DMS53 (cell line): ENCODE measurements around the gene PLXDC1.
"Not testable (repeated sequence)": the region's sequence is repeated elsewhere in the genome, so short reads cannot be mapped to it uniquely, and the experiment has no call there.

Source experiments
- DNase-seq: peaks from one replicate; lab custom pipeline; 2025; lab: John Stamatoyannopoulos, UW

PLXDC1 gene

GRCh38 chr17:39155654-39156053 is 4.2 kb upstream of the PLXDC1 start:
- DNase-seq = no peak

DNA sequence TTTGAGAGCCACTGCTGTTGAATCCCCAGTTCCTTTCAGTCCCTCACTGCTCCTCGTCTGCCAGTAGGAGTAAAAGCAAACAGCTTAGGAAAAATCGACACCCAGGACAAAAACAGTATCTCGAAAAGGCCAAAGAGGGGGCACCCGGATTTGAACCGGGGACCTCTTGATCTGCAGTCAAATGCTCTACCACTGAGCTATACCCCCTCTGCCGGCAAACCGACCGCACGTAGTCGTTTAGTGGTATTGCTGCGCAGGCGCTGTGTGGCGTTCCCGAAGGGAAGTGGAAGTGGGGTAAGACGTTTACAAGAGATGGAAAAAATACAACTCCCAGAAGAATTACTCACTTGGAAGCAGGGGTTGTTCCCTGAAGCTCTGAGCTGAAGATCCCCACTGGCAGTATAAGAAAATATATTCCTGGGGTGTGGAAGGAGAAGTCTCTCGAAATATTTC is 2.2 kb upstream of the PLXDC1 start:
- DNase-seq = peak; percentile 93

GRCh38 chr17:39151943-39152818 is 744 bp upstream of the PLXDC1 start:
- DNase-seq = peak; percentile 78

GRCh38 chr17:39150795-39151149 is 665 bp downstream of the PLXDC1 start:
- DNase-seq = no peak

GRCh38 chr17:39150104-39150634 is 1.3 kb downstream of the PLXDC1 start:
- DNase-seq = no peak

- no peak for DNase-seq
These were observed 3.9 kb downstream of the PLXDC1 start for GRCh38 chr17:39147221-39148185.

DNA sequence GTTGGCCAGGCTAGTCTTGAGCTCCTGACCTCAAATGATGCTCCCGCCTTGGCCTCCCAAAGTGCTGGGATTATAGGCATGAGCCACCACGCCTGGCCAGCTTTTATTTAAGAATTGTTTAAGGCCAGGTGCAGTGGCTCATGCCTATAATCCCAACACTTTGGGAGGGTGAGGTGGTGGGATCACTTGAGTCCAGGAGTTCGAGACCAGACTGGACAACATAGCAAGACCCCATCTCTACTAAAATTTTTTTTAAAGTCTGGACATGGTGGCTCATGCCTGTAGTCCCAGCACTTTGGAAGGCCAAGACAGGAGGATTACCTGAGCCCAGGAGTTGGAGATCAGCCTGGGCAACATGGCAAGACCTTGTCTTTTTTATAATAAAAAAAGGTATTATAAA is 5.2 kb downstream of the PLXDC1 start:
- DNase-seq = no peak

DNA sequence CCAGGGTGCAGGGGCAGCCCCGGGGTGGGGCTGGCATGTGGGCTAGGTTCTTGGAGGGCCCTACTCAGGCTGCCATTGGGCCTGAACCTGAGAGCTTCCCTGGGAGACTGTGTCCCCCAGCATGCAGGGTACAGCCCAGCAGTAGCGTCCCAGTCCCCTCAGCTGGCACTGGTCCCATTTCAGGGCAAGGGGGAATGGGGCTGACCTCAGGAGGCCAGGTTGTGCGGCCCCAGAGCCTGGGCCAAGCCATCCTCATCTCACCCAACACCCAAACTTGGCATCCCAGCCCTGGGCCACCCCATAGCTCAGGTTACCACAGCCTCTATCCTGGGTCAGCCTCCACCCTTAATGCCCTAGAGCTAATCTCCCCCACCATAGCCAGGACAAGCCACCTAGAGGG is 6.3 kb downstream of the PLXDC1 start:
- DNase-seq = no peak

GRCh38 chr17:39144416-39144840 is 7.0 kb downstream of the PLXDC1 start:
- peak; percentile 91 for DNase-seq

DNA sequence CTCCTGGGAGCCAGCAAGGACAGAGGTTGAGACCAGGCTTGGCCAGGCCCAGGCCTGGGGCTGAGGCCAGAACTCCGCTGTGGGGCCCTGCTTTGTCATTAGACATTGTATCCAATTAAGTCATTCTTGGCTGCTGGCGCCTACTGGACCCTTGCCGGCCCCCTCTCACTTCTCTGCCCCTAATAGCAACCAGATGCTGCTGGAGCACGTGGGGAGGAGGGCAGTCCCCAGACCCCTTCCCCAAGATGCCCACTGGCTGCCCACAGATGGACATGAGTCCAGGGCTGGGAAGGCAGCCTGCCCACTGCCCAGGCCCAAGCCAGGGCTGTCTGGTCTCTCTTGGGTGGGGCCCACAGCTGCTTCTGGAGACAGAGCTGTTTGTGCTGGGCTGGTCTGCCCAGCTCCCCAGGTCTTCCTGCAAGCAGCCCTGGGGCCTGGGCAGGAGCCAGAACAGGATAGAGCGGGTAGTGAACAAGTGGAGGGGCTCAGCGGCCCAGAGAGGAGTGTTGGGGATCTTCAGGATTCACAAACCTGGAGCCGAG is 7.8 kb downstream of the PLXDC1 start:
- no peak for DNase-seq

DNA sequence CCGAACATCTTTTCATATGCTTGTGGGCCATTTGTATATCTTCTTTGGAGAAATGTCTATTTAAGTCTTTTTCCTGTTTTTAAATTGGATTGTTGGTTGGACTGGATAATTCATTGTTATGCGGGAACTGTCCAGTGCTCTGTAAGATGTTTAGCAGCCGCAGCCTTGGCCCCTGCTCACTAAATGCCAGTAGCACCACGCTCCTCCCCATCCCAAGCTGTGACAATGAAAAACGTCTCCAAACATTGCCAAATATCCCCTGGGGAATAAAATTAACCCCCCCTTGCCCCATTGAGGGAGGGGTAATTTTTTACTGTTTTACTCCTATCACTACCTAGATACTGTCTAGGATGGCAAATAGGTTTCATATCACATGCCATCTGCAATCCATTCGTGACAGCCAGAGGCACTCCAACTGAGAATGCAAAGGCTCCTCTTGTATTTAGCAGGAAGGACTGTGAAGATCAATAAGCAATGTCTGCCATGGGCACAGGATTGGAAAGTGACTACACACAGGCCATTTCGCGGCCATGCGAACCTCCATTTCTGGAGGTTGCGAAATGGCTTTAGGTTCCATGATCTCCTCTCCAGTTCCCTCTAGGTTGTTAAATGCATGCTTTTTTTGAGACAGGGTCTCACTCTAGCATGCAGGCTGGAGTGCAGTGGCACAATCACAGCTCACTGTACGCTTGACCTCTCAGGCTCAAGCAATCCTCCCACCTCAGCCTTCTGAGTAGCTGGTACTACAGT is 9.3 kb downstream of the PLXDC1 start:
- no peak for DNase-seq

GRCh38 chr17:39141294-39141693 is 10.1 kb downstream of the PLXDC1 start:
- no peak for DNase-seq

GRCh38 chr17:39139561-39139960 is 11.9 kb downstream of the PLXDC1 start:
- DNase-seq = no peak

DNA sequence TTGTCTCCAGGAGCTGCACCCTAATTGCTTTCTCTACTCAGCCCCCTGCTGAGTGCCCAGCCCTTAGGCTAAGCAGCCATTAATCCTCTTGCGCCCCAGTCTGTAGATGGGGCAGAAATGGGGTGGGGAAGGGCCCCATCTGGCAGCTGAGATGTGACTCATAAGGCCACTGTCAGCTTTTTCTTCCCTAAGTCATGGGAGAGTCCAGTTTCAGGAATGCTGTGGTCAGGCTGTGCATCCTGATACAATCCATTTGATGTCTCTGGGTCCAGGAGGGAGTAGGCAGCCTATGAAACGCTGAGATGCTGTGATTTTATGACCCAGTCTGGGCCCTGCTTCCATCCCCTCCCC is 12.3 kb downstream of the PLXDC1 start:
- DNase-seq = no peak

DNA sequence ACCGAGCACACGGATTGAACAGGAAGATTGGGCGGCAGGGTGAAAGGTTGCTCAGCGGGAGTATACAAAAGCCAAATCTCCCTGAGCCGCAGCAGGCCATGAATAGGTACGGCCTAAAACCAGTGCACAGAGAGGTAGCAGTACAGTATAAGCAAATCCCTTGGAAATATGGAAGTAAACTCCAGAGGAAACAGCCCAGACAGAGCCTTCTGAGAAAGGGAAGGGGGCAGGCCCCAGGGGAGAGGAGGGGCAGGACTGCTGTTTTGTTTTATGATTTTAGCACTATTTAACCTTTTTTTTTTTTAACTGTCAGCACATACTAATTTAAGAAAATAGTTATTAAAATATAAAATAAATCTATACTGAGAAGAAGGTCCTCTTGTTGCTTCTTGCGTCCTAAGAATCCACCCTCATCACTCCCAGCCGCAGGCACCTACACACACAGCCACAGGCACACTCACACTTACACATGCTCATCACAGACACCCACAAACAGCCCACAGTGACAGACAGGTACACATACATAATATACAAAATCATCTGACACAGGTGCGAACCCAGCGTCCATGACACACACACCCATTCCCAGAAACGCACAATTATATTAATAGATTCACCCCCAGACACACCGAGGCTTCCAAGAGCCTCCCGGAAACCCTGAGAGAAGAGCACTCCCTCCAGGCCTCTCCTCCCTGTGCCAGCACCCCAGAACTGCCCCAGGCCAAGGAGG is 12.8 kb downstream of the PLXDC1 start:
- DNase-seq = no peak

DNA sequence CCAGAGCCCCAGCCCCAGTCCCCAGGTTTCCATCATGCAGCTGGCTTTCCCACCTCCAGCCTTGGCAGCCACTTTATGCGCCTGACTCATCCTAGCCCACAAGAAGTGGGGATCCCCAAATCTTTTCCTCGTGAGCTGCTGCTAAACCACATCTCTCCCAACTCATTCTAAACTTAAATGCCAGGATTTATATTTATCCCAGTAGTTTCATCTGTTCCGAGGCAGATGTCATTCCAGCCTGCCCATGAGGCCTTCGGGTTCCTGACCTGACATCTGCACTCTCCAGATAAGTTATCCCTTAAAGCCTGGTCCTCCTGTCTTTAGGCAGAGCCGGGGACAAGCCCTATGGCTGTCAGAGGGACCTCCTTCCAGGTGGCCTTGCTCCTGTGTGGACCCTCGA is 16.6 kb downstream of the PLXDC1 start:
- no peak for DNase-seq

GRCh38 chr17:39132192-39132610 is 19.2 kb downstream of the PLXDC1 start:
- DNase-seq = no peak

DNA sequence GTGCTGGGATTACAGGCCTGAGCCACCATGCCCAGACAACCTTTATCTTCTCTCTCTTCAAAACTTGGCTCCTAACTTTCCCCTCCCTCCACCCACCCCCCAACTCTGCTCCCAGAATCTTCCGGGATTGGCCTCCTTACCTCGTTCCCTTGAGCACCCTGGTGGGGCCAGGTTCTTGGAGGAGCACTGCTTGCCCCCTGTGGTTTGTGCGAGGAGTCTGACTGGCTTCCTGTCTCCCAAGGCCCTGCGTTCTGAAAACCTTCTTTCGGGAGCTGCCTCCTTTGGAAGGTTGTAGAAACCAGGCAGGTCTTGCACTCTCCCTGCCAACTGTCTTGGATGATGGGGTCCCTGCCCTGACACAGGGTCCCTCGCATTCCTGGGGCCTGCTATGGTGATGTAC is 19.8 kb downstream of the PLXDC1 start:
- no peak for DNase-seq

GRCh38 chr17:39130205-39130604 is 21.2 kb downstream of the PLXDC1 start:
- no peak for DNase-seq

- not testable (repeated sequence) for DNase-seq
These were observed 21.9 kb downstream of the PLXDC1 start for GRCh38 chr17:39129544-39129943.

DNA sequence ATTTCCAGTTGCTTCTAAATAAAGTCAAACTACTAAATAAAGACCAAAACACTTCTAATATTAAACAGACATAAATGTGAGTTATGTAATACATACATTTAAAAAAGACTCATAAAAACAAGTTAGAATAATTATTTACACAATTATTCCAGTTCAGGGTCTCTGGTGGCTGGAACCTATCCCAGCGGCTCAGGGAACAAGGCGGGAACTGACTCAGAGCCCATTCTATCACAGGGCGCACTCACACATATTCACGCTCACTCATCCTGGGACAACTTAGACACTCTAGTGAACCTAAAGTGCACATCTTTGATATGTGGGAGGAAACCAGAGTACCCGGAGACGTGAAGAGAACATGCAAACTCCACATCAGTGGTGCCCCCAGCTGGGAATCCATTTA is 25.0 kb downstream of the PLXDC1 start:
- no peak for DNase-seq
